GM19438 (cell line): ENCODE results near the gene CWF19L1.

Experiments used
- ATAC-seq: cut with Tn5 transposase; IDR thresholded peaks from one replicate; pipeline ENCODE4 v1.9.1; 2021; ENCODE audit warnings: low read depth; ENCODE audit not compliant: unreplicated experiment

The CWF19L1 gene

GRCh38 chr10:100184426-100184825 is 83.0 kb downstream of the CWF19L1 start:
- no peak for ATAC-seq

GRCh38 chr10:100183481-100183880 is 84.0 kb downstream of the CWF19L1 start:
- no peak for ATAC-seq

GRCh38 chr10:100182908-100183307 is 84.5 kb downstream of the CWF19L1 start:
- ATAC-seq: no peak
